Ishikawa (cell line): Measurements from ENCODE around the gene EYS.

Experiments used
- CEBPB ChIP-seq: IDR thresholded peaks from 2 replicates; pipeline ENCODE4 v1.6.1; 2012
- CREB1 ChIP-seq: IDR thresholded peaks from 2 replicates; pipeline ENCODE4 v1.6.1; 2012; ENCODE audit warnings: low read depth
- EGR1 ChIP-seq: IDR thresholded peaks from 2 replicates; pipeline ENCODE4 v1.6.1; 2012
- EP300 ChIP-seq: IDR thresholded peaks from 2 replicates; pipeline ENCODE4 v1.6.1; 2012; ENCODE audit warnings: borderline replicate concordance
- FOXM1 ChIP-seq: IDR thresholded peaks from 2 replicates; pipeline ENCODE4 v1.6.1; 2012; ENCODE audit warnings: low read depth, borderline replicate concordance
- NFIC ChIP-seq: IDR thresholded peaks from 2 replicates; pipeline ENCODE4 v1.6.1; 2012
- RAD21 ChIP-seq: IDR thresholded peaks from 2 replicates; pipeline ENCODE4 v1.6.1; 2012; ENCODE audit warnings: low read depth
- REST ChIP-seq: IDR thresholded peaks from 2 replicates; pipeline ENCODE4 v1.6.1; 2012; ENCODE audit warnings: low read depth, mild to moderate bottlenecking
- TAF1 ChIP-seq: IDR thresholded peaks from 2 replicates; pipeline ENCODE4 v1.6.1; 2012; ENCODE audit warnings: low read depth, mild to moderate bottlenecking
- TCF12 ChIP-seq: IDR thresholded peaks from 2 replicates; pipeline ENCODE4 v1.6.1; 2012; ENCODE audit warnings: low read depth
- TEAD4 ChIP-seq: IDR thresholded peaks from 2 replicates; pipeline ENCODE4 v1.6.1; 2012
- YY1 ChIP-seq: IDR thresholded peaks from 2 replicates; pipeline ENCODE4 v1.6.1; 2012; ENCODE audit warnings: low read depth
- ZBTB7A ChIP-seq: IDR thresholded peaks from 2 replicates; pipeline ENCODE4 v1.6.1; 2012; ENCODE audit warnings: low read depth
- TF ChIP-seq, protein P1 (sequence below): IDR thresholded peaks from 2 replicates; pipeline ENCODE4 v1.6.1; 2012
- TF ChIP-seq, protein P2 (sequence below): IDR thresholded peaks from 2 replicates; pipeline ENCODE4 v1.6.1; 2012

Gene EYS

DNA sequence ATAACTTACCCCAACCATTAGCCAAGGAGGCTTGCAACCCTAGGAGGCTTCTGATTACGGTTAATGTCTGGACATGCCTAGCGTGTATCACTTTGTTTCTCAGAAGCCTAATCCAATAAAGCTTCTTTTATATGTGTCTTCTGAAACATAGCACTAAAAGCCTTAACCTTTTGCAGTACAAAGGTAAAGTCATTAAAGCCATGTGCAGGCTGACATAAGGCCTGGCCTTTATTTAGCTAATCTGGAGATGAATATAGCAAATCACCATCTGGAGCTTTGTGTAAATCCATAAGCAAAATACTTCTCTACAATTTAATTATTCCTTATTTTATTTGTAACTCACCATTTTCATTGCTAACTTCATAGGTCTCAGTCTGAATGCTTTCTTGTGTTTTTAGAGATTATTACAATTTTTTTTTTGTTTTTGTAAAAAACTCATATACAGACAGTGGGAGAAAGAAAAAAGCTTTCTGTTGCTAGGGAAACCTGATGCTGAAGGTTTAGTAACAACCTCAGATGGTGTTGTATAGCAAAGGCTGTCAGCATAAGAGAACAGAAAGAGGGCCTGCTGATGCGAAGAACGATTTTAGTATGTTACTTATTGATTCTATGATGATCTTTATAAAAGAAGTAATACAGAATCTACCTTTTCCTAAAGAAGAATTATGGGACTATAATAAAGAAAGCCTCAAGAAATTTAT lies at the start of gene EYS:
EYS (minus strand) TSS at position 101 of the 701 bp plus-strand sequence. CDS start 211,816 bp downstream, outside the sequence.
- TF ChIP-seq TAF1, result no peak
- TF ChIP-seq YY1, result no peak
- no peak for TF ChIP-seq RAD21
- TF ChIP-seq, protein P1, sequence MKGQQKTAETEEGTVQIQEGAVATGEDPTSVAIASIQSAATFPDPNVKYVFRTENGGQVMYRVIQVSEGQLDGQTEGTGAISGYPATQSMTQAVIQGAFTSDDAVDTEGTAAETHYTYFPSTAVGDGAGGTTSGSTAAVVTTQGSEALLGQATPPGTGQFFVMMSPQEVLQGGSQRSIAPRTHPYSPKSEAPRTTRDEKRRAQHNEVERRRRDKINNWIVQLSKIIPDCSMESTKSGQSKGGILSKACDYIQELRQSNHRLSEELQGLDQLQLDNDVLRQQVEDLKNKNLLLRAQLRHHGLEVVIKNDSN, result no peak
- TF ChIP-seq CEBPB, result no peak
- no peak for TF ChIP-seq TEAD4
- no peak for TF ChIP-seq FOXM1
- TF ChIP-seq EGR1, result no peak
- TF ChIP-seq CREB1, result no peak
- no peak for TF ChIP-seq TCF12
- no peak for TF ChIP-seq NFIC
- TF ChIP-seq REST, result no peak
- no peak for TF ChIP-seq ZBTB7A
- TF ChIP-seq EP300, result no peak
- TF ChIP-seq, protein P2, sequence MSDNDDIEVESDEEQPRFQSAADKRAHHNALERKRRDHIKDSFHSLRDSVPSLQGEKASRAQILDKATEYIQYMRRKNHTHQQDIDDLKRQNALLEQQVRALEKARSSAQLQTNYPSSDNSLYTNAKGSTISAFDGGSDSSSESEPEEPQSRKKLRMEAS, result no peak

GRCh38 chr6:65746302-65746701 lies 39.3 kb upstream of the EYS start:
- TF ChIP-seq RAD21 (no peak), FOXM1 (no peak), CREB1 (no peak), TEAD4 (no peak), NFIC (no peak)
- TF ChIP-seq, protein P2, result no peak

DNA sequence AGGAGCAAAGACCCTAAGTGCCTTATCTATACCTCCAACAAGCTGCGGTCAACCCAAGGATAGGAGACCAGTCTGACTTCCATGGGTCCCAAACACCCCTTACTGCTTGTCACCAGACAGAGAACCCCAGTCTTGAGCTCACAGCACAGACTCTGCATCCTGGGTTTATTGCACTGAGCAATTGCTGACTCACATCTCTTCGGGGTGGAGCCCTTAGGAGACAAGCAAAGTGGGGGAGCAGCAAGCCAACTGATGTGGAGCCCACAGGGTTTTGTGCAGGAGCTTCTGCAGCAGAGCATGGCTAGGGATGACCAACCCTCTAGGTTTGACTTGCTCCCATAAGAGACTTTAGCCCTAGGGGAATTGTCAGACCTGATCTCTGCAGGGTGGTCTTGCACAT lies 38.6 kb upstream of the EYS start:
- TF ChIP-seq TEAD4 (no peak), ZBTB7A (no peak), EGR1 (no peak), TAF1 (no peak), CREB1 (no peak), FOXM1 (no peak), TCF12 (no peak), CEBPB (no peak), REST (no peak), NFIC (no peak), RAD21 (no peak)
- TF ChIP-seq, protein P1, result no peak
- TF ChIP-seq, protein P2, result no peak

DNA sequence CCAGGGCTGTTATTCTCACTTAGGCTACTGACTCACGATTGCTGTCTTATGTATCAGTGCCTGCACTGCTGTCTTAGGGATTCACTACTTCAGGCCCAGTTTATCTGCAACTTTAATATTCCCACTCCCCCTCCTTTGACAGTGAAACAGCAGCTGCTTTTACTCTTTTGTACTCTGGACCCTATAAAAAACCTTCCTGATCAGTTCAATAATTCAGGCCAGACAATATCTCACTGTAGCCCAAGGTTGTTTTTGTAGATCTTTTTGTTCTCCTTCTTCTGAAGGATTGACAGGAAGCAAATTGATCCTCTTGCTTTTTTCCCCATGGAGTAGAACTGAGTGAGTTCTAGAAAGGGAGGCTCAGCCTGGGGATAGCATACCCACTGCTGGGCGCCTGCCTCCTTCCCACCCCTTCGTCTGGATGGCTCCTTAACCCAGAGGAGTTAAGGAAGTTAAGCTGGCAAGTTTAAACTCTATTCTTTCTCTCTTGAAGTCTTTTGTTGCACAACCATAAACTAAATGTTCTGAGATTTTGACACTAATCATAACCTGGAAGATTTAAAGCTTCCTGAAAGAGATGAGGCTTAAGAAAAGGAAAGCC lies 22.0 kb upstream of the EYS start:
- TF ChIP-seq CREB1, result no peak
- no peak for TF ChIP-seq EP300
- TF ChIP-seq, protein P2, result no peak
- TF ChIP-seq TEAD4, result no peak
- TF ChIP-seq NFIC, result no peak
- TF ChIP-seq TAF1, result no peak
- TF ChIP-seq EGR1, result no peak
- no peak for TF ChIP-seq RAD21
- no peak for TF ChIP-seq ZBTB7A
- TF ChIP-seq, protein P1, result no peak
- no peak for TF ChIP-seq CEBPB
- TF ChIP-seq TCF12, result no peak
- TF ChIP-seq REST, result no peak
- no peak for TF ChIP-seq FOXM1
- TF ChIP-seq YY1, result no peak
